Suppressor macrophage (primary cell): ENCODE measurements around the gene PTBP3.
"Not testable (repeated sequence)": the region's sequence is repeated elsewhere in the genome, so short reads cannot be mapped to it uniquely, and the experiment has no call there.

Experiments used
- DNase-seq, 4 experiments: peaks; one replicate each; pipeline ENCODE4 v3.0.0-alpha.2; 2020 to 2022
- total RNA-seq, 17 experiments: gene quantifications; one replicate each; lab custom pipeline; 2026; ENCODE audit warnings: mixed read lengths in 6 of 17, inconsistent platforms in 3 of 17; lab: John Stamatoyannopoulos, UW

Gene PTBP3, protein sequence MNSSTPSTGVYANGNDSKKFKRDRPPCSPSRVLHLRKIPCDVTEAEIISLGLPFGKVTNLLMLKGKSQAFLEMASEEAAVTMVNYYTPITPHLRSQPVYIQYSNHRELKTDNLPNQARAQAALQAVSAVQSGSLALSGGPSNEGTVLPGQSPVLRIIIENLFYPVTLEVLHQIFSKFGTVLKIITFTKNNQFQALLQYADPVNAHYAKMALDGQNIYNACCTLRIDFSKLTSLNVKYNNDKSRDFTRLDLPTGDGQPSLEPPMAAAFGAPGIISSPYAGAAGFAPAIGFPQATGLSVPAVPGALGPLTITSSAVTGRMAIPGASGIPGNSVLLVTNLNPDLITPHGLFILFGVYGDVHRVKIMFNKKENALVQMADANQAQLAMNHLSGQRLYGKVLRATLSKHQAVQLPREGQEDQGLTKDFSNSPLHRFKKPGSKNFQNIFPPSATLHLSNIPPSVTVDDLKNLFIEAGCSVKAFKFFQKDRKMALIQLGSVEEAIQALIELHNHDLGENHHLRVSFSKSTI
- total RNA-seq, result 158 to 450 (median 308) reads per million in 17 experiments

DNA sequence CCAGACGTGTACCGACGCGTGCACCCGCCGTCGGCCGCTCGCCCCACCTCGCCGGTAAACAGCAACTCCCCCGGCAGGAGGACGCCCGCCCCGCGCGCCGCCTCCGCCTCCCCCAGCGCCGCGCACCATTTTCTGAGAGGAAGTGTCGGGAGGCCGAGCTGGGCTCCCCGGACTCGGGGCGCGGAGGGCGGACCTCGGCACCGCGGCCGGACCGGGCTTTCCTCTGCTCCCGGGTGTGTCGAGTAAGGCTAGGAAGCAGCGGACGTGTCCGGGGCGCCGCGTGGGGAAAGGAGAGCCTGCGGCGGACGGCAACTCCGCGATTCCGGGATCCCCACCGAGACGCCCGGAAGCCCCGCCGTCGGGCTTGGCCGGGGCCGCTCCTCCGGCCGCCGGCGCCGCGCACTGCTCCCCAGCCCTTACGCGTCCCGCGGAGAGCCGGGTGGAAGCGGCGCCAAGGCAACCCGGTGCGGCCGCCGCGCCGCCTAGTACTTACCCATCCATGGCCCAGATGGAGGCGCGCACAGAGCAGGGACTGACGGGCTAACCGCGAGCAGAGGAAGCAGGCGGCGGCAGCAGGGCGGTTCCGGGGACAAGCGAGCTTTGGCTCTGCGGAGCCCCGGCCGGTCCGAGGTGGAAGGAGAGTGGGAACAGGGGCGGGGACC, at the start of gene PTBP3:
TSS of gene PTBP3 (minus strand) at position 643 of the 662 bp plus-strand sequence. CDS start 35,754 bp downstream, outside the sequence.
- peak; percentile 70 to 89 (median 78) for DNase-seq

DNA sequence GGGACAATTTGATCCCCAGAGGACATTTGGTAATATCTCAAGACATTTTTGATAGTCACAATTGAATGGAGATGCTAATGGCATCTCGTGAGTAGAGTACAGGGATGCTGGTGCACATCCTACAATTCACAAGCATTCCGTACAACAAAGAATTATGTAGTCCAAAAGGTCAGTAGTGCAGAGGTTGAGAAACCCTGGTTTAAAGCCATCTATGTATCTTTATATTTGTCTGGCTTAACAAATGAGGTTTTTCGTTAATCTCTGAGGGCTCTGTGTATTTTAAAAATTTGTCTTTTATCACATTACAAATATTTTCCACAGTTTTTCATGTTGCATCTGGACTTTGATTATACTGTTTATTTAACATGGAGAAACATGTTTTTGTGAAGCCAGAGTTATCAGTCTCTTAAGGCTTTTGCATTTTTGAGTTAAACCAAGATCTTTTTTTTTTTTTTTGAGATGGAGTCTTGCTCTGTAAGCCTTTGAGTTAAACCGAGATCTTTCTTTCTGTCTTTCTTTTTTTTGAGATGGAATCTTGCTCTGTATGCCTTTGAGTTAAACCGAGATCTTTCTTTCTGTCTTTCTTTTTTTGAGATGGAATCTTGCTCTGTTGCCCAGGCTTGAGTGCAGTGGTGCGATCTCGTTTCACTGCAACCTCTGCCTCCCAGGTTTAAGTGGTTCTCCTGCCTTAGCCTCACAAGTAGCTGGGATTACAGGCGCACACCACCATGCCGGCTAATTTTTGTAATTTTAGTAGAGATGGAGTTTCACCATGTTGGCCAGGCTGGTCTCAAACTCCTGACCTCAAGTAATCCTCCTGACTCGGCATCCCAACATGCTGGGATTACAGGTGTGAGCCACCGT, 49.3 kb upstream of the PTBP3 start:
- no peak for DNase-seq

DNA sequence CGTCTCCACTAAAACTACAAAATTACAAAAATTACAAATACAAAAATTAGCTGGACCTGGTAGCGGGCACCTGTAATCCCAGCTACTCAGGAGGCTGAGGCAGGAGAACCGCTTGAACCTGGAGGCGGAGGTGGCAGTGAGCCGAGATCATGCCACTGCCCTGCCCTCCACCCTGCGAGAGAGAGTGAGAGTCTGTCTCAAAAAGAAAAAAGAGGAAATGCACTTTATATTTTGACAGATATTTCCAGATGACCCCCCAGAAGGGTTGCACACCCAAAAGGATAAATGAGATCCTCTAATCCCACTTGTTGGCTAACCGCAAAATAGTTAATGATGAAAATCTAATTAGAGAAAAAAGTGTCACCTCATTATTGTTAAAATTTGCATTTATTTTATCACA, 48.6 kb upstream of the PTBP3 start:
- no peak for DNase-seq

DNA sequence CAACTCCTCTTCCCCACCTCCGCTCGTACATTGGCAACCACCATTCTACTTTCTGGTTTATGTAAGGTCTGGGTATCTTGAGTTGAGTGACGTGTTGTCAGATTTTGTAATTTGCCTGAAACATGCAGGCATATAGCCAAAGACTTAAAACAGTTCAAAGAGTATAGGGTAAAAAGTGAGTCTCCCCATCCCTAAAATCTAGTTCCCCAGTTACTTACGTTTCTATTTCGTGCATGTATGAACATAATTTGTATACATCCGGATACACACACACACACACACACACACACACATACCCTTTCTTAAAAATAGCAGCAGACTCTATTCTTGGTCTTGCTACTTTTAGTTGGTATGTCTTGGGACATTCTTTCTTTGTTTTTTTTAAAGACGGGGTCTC, 47.4 kb upstream of the PTBP3 start:
- peak; percentile 13 to 47 (median 33) for DNase-seq

DNA sequence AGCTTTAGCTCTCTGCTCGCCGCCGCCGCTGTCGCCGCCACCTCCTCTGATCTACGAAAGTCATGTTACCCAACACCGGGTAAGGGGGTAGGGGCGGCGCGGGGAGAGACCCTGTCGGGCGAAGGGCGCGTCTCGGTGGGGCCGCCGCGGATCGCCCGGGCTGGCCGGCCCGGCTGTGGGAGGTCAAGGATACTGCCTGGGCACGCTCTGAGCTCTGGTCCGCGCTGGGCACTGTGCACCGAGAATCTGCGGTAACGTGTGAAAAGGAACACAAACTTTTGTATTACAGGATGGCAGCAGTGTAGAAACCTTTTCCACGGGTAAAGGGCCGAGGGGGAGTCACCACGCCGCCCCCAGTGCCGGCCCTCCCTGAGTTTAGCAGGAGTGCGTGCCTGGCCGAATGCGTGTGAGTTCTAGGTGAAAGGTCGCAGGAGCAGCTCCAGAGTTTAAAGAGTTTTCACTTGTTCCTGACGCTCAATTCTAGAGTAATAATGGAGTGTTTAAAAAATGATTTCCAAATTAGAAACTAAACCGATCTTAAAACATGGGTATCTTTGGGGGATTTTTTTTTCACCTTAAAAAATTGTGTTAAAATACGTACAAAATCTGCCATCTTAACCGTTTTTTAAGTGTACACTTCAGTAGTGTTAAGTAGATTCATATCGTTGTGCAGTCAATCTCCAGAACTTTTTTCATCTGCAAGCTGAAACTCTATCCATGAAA, 46.8 kb upstream of the PTBP3 start, which contains the start of gene HSDL2:
TSS of gene HSDL2 (plus strand) at position 7 of the 723 bp plus-strand sequence. CDS start at position 63, 56 bp downstream.
- DNase-seq, result peak in 3 of 4 experiments; percentile 46 to 61 (median 54)

DNA sequence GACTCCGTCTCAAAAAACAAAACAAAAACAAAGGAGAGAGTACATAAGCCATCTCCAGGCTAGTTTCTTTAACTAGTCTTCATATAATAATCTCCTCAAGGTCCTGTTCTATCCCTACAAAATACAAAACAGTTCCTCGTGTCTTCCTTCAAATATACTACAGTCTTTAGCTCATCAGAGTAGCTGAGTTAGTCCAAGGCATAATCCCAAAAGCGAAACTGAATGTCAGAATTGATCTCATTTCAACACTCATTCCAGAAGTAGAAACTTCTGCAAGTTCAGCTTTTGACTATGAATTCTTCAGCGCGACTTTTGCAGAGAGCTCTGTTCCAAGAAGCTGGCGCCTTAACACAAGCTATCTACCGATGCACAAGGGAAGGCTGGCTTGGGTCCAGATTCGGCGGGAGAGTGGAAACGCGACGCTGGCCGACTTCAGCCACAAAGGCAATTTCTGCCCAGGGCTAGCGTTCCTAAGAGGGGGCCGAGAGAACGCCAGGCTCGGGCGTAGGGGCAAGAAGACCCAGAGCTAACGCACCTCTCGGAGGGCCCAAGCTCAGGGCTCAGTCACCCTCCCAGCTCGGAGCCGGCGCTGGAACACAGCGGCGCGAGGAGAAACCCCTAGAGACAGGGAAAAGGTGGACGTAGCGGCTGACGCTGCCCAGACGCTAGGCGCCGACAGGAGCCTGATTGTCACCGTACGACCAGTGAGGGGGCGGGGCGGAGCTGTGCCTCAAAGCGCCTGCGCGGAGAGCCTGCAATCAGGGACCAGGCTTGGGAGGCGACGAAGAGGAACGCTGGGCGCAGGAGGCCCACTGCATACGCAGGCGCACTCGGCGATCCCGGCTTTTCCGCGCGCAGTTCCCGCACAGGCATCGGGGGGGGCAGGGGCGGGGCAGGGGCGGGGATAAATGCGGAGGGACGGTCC, 46.0 kb upstream of the PTBP3 start:
- DNase-seq, result peak; percentile 99 to 100 (median 100)

DNA sequence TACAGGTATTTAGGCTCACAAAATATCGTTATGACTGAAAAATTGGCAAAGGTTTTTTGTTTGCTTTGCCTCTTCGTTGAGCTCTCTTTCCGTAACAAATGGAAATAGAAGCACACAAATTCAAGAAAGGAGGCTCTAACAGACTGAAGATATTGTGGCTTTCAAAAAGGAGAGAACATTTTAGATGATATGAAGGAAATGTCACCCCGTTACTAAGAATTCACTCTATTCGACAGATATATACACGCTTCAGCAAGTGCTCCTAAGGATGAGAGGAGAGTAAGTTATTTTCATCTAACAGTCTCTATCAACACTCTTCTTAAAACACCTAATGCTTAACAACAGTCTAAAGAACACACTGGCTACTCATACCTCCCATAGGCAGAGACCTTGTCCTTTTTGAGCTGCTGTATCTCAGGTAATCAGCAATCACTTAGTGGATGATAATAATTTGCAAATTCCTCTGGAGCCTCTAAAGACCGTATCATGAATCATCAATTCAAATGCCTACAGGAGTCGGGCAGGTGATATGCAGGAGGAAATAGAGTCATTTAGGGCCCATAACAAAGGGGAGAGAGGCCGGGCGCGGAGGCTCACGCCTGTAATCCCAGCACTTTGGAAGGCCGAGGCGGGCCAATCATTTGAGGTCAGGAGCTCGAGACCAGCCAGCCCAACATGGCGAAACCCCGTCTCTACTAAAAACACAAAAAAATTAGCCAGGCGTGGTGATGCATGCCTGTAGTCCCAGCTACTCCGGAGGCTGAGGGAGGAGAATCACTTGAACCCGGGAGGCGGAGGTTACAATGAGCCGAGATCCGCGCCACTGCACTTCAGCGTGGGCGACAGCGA, 45.1 kb upstream of the PTBP3 start:
- peak in 1 of 4 experiments; percentile 14 for DNase-seq

DNA sequence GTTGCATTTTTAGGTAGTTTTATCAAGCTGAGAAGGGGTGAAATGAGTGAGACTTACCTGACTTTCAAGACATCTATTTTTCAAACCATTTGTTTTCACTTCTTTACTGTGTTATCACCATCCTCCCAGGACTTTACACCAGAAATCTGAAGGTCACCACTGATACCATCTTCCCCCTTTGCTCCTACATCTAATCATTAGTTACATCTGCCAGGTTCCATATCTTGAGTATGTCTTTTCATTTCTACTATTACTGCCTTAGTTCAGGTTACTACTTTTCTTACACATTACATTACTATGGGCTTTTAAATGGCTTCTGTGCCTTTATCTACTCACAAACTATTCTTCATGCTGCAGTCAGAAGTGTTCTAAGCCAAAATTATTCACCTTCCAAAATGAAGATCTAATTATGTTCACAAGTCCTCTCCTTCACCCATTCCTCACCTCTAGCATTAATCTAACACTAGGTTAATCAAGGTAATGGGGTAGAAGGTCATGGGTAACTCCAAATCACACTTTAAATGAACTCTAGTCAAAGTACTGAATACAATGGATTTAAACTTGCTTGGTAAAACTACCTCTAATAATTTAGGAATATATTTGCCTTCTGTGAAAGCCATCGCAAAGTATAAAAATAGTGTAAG, 44.4 kb upstream of the PTBP3 start:
- no peak for DNase-seq

DNA sequence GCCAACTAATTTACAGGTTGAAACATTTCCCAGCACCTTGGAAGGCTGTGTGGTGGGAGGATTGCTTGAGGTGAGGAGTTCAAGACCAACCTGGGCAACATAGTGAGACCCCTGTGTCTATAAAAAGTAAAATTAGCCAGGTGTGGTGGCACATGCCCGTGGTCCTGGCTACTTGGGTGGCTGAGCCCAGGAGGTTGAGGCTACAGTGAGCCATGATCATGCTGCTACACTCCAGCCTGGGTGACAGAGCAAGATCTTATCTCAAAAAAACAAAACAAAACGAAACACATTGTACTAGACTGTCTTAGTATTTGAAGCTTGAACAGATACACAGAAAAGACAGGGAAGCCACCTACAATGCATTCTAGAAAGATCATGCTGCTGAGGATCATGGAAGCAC, 43.7 kb upstream of the PTBP3 start:
- no peak for DNase-seq

DNA sequence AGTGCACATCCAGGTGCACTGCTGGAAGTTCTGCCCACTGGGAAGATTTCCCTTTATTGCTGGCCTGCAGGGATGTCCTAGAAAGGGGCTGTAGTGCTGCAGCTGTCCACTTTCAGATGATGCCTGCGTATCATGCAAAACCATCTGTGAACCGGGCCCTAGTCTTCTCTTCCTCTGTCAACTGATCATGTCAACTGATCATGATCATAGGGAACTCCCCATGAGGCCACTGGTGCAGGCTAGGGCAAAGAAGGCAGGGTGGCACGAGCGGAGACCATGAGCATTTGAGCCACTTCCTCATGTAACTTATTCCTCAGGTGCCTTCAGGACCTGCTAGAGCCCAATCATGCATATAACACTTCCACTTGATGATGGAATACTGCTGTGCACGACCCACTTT, 41.9 kb upstream of the PTBP3 start:
- DNase-seq, result no peak

DNA sequence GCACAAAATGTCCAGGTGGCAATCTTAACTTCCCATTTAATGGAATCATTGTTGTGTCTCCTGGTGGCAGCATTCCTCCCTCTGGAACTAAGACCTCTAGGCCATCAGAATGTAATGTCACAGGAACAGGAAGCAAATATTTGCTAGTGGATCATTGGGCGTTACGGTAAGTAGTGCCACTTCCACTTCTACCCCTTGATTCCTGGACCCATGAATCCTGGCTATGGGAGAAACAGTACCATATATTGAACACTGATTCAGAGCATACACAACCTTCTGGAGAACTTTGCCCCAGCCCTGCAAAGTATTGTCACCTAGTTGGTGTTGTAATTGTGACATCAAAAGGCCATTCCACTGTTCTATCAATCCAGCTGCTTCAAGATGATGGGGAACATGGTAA, 40.8 kb upstream of the PTBP3 start:
- DNase-seq, result not testable (repeated sequence)

DNA sequence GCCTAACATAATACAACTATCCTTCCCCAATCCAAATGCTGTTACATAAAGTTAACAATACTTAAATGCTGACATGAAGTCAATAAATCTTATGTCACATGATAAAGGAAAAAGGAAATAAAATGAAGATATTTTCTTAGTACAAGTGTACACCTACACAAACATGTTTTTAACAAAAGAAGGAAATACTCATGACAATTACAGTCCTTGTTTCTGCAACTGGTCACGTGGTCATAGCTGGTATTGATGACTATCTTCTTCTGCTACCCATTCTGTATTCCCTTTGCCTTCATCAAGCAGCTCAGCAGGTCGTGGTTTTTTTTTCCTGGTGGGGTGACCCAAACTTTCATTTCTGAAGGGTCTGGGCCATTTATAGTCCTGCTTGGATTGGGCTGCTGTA, 40.2 kb upstream of the PTBP3 start:
- peak in 1 of 4 experiments; percentile 18 for DNase-seq

DNA sequence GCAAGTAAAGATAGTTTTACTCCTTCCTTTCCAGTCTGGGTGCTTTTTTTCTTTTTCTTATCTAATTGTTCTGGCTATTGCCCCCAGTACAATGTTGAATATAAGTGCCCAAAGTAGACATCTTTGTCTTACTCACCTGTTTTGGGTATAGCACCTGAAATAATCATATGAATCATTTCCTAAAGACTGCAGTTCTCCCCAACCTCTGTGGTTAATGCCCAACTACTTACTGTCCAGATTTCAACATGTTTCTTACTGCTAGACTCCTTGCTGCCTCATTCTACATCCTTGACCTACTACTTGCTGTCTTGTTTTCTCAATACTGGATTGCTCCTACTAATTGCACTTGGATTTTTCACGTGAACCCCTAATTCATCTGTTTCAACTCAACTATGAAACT, 37.6 kb upstream of the PTBP3 start:
- no peak for DNase-seq

DNA sequence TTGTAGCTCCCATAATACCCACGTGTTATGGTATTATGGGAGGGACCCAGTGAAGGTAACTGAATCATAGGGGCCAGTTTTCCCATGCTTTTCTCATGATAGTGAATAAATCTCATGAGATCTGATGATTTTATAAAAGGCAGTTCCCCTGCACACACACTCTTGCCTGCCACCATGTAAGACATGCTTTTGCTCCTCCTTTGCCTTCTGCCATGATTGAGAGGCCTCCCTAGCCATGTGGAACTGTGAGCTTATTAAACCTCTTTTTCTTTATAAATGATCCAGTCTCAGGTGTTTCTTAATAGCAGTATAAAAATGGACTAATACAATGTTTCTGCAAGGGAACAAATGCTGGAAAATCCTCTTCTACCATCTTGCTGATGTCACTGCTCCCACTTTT, 36.4 kb upstream of the PTBP3 start:
- no peak for DNase-seq

DNA sequence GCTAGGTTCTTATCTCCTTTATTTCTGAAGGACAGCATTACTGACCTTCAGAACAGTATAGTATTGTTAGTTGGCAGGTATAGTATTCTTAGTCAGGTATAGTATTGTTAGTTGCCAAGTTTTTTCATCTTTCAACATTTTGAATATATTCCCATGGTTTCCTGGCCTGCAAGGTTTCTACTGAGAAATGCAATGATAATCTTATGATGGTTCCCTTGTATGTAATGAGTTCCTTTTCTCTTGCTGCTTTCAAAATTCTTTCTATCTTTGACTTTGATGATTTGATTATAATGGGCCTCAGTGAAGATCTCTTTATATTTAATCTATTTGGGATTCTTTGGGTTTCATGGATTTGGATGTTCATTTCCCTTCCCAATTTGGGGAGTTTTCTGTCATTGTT, 34.0 kb upstream of the PTBP3 start:
- no peak for DNase-seq

DNA sequence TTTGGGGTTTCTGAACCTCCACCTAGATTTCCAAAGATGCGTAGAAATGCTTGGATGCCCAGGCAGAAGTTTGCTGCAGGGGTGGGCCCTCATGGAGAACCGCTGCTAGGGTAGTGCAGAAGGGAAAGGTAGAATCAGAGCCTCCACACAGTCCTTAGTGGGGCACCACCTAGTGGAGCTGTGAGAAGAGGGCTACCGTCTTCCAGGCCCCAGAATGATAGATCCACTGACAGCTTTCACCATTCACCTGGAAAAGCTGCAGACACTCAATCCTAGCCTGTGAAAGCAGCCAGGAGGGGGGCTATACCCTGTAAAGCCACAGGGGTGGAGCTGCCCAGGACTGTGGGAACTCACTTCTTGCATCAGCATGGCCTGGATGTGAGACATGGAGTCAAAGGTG, 33.2 kb upstream of the PTBP3 start:
- DNase-seq, result no peak

DNA sequence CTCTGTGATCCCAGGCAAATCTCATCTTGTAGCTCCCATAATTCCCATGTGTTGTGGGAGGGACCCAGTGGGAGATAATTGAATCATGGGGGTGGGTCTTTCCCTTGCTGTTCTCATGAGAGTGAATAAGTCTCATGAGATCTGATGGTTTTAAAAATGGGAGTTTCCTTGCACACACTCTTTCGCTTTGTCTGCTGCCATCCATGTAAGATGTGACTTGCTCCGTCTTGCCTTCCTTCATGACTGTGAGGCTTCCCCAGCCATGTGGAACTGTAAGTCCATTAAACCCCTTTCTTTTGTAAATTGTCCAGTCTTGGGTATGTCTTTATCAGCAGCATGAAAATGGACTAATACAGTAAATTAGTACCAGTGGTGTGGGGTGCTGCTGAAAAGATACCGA, 31.8 kb upstream of the PTBP3 start:
- not testable (repeated sequence) for DNase-seq

DNA sequence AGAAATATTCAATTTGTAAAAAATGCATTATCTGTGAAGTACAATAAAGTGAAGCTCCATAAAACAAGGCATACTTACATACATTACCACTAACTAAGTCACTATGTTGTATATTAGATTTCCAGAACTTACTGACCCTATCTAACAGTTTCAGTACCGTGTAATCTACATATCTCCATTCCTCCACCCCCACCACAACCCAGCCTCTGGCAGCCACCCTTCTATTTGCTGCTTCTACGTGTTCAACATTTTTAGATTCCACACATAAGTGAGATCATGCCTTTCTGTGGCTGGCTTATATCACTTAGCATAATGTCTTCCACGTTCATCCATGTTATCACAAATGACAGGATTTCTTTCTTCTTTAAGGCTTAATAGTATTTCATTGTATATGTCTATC, 31.3 kb upstream of the PTBP3 start:
- no peak for DNase-seq

DNA sequence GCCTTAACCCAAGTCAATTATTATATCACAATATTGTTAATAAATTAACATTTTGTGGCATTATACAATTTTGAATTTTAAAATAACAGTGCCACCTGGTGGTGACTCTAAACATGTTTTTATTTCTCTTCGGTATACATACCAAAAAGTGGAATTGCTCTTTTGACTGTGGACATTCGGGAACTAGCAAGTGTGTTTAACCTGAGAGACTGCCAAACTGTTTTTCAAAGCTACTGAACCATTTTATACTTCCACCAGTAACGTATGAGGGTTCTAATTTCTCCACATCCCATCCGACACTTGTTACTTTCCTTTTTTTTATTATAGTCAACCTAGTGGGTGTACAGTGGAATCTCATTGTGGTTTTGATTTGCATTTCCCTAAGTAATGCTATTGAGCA, 28.2 kb upstream of the PTBP3 start:
- DNase-seq, result peak; percentile 17 to 79 (median 73)
